Activated CD8-positive, alpha-beta memory T cell treated with anti-CD3 and anti-CD28 coated beads, Interleukin-2, amount 50 U/mL, for 1 hour (primary cell): ENCODE data around the gene UBTF.

Source experiments
- DNase-seq: peaks from one replicate; pipeline ENCODE4 v3.0.0-alpha.2; 2020; ENCODE audit errors: extremely low read depth

Gene UBTF

DNA sequence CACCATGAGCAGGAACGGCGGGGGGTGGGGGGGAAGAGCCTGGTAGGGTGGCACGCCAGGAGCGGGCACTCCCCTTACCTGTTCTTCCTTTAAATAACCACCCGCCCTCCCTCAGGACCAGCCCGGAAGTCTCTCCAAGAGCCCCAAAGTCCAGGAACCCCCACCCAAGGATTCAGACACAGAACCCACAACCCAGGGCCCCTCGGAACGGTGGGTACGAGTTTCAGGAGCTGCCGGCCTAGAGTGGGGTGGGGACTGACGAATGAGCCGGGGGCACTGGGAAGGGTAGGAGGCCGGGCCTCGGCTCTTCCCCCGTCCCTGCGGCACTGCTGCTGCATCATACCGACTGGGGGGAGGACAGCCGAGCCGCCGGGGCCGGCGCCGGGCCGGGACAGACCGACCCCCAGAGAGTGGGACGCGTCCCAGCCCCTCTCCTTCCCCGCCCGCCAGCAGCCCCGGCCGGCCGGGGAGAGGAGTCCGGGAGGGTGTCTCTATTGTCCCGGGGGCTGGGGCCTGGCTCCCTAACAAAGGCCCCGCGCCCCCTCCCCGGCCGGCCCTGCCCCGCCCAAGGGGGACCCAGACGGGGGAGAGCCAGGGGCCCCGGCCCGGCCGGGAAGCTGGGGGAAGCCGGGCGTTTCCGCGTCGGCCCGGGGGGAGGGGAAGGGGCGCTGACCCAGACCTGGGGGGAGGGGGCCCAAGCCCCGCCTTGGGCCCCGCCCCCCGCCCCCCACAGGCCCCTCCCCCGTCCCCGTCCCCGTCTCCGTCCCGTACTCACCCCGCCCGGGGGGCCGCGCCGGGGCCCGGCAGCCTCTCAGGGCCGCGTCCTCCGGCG is 20.5 kb downstream of the UBTF start:
- no peak for DNase-seq

DNA sequence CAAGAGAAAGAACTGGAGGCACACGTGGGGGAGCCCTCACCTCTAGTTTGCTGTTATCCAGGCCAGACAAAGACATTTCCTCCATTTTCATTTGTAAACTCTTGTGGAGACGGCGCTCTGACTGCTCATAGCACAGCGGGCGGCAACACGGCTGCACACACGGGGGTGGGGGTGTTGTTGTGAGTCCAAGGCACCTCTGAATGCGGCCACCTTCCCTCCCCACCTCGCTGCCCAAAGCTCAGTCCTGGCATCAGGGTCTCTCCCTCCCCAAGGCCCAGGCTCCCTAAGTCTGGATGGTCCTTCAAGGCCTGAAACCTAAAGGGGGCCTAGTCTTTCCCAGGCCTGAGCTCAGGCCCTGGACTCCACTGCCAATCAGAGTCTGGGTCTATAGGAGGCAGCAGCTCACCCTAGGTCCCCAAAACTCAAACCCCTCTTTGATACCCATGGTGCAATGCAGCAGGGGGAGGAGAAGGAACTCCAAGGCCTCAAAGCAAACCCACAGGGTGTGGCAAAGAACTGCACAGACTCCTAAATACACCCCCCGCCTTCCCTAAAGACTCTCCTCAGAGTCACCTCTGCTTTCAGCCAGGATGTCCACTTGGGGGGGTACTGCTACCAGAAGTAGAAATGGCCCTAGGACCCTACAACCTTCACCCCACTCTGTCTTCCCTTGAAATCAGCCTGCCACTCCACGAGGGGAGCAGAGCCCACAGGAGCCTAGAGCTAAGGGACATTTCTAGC is 21.3 kb downstream of the UBTF start:
- DNase-seq = no peak

DNA sequence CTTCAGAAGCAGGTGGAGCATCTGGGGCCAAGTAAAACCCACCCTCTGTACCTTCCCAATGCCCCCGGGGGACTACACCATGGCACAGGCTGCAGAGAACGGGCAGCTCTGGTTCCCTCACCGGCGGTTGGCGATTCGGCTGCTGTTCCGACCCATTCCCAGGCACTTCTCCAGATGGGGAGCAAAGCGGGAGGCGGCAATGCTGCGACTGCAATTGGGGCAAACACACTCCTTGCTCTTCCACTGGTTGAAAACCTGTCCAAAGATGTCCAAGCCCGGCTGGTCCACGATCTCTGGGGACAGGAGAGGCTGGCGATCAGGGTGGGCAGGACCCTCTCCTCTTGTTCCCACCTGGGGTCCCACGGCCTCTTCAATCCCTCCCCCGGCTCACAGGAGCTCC is 22.4 kb downstream of the UBTF start:
- no peak for DNase-seq

DNA sequence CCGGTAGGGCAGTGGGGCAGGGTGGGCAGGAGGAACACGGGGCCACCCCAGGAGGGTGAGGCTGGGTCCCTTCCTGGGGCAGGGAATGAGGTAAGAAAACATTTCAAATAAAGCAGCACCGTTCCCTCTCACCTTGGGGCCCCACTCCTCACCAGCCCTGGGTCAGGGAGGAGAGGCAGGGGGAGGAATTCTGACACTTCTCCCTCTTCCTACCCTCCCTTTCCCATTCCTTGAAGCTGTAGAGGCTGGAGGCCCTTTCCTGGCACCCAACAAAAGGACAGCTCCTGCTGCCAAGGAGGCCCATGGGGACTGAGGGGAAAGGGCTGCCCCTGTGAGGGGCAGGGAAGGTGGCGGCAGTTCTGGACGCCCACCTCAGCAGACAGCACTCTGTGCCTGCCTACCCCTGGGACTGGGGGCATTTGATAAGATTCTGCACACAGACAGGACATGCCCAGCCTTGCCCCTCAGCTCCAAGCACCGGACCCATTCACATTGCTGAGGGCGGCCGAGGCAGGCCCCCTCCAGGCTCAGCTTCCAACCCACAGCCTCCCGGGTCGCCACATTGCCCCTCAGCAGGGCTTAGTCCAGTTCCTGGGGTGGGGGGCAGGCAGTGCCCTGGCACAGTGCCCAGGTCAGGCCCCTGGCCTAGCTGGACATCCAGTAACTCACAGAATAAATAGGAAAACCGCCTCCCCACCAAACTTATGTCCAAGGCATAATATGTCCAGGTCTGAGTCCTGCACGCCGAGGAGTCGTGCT is 26.0 kb downstream of the UBTF start:
- no peak for DNase-seq

DNA sequence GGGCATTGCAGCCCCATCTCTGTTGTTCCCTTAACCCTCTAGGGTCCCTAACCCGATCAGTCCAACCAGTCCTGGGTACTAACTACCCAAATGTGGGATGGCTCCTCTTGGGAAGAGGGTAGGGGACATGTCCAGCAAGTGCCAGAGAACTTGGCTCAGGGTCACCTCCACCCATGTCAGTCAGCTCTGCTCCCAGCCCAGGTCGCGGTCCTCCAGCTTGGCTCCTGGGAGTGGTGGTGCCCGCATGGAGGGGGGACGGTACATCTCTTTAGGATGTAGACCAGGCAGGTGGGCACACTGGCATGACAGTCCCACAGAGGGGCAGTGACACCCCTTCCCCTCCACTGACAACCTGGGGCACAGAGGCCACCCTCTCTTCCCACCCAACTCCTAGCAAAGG is 26.7 kb downstream of the UBTF start:
- no peak for DNase-seq

DNA sequence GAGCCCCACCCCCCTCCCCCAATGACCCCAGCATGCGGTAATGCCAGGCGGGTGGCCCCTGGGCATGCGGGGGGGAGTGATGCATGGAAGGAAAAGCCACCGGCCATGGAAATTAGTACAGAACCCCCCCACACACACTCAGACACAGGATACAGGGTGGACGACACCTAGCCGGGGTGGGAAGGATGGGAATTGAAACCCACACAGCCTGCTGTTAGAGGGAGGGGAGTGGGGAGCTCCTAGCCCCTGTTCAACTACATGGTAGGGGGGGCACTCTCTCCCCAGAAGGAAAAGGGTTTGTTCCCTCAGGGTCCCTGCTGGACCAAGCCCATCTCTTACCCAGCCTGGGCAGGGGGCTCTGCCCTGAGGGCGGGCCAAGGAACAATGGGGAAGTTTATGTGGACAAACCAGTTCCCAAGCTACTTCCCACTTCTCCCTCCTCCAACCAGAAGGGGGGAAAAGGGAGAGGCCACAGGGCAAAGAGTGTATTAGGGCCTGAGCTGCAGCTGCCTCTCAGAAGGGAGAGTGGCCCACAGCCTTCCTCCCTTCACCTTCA is 27.5 kb downstream of the UBTF start:
- DNase-seq = no peak

DNA sequence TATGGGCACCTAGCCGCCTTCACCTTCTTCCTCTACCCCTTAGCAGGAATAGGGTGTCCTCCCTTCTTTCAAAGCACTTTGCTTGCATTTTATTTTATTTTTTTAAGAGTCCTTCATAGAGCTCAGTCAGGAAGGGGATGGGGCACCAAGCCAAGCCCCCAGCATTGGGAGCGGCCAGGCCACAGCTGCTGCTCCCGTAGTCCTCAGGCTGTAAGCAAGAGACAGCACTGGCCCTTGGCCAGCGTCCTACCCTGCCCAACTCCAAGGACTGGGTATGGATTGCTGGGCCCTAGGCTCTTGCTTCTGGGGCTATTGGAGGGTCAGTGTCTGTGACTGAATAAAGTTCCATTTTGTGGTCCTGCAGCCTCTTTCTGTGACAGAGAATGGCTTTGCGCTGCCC is 28.1 kb downstream of the UBTF start:
- no peak for DNase-seq

DNA sequence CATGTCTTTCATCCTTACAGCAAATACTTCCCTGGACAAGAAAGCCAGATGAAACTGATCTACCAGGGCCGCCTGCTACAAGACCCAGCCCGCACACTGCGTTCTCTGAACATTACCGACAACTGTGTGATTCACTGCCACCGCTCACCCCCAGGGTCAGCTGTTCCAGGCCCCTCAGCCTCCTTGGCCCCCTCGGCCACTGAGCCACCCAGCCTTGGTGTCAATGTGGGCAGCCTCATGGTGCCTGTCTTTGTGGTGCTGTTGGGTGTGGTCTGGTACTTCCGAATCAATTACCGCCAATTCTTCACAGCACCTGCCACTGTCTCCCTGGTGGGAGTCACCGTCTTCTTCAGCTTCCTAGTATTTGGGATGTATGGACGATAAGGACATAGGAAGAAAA is 29.0 kb downstream of the UBTF start:
- no peak for DNase-seq

DNA sequence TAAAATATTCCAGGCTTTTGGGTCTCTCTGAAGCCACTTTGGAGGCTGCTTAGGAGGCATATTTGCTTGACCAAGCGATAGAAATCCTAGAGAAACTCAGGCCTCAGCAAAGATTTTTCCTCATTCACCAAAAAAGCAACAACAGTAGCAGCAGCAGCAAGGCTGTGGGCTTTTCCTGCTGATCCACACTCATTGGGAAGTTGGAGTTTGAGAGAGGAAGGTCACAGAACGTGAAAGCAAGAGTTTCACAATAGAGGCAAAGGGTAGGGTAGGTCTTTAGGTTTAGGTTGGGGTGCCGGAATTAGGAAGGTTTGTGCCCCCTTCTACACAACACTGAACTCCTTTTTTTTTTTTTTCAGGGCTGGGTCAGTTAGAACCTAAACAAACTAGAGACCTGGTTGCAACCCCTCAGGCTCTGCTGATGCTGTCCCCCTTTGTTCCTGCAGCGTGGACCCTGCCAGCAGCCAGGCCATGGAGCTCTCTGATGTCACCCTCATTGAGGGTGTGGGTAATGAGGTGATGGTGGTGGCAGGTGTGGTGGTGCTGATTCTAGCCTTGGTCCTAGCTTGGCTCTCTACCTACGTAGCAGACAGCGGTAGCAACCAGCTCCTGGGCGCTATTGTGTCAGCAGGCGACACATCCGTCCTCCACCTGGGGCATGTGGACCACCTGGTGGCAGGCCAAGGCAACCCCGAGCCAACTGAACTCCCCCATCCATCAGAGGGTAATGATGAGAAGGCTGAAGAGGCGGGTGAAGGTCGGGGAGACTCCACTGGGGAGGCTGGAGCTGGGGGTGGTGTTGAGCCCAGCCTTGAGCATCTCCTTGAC is 30.7 kb downstream of the UBTF start:
- DNase-seq = no peak

DNA sequence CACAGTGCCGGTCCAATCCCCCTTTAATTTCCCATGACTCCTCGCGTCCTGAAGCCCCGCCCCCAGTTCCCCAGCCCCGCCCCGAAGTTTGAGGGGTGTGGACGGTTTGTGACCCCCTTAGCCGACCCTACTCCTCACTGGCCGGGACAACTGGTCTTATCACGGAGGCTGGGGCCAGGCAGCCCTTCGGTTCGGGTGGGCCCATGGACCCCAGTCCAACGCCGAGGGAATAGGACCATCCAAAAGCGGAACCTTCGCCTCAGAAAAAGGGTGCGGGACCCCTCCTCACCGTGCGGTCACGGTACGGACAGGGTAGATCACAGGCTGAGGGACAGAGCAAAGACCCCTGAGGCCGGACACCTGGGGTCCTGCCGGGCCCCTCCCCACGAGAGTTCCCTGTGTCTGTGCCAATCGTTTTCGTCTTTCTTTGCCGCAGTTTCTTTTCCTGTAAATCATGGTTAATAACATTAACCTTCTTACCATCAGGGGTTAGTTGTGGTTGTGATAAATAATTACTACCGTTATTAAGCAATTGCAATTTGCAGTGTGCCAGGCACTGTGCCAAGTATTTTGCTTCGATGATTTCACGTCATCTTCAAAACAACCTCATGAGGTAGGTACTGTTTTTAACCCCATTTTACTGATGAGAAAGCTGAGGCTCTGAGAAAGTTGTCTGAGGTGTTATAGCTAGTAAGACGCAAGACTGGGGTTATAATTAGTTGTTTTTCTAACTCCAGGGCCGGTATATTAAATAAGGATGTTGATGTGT is 32.2 kb downstream of the UBTF start:
- DNase-seq = no peak

DNA sequence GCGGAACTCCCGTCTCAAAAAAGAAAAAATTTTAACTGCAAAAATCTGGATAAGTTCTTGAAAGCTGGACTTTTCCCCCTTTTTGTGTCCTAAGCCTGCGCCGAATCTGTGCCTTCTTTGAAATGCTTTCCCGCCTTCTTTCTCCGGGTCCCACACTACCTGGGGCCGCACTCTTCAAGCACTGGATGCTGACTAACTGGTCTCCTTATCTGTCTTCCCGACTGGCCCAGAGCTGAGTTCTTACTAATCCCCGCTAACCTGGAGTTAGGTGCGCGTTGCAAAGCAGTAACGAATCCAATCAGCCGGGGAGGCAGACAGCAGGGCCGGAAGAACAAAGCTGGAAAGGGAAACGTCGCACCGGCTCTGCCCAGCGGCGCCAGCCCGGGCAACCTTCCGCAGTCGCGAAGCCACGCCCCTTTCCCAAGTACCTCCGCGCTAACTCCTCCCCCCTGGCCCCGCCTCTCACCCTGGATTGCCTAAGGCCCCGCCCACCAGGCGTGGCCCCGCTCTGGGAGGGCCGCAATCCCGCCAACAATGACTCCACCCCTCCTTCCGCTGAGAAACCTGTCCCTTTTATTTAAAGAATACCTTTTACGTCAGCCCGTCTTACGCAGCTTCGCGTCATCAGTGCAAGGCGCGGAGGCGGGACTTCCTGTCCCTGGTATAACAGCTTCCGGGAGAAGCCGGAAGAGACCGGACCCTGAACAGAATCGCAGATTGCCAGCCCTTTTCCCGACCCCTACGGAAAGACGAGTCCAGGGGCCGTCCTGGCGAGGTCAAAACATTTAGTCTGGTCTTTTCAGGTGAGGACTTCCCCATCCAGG is 33.0 kb downstream of the UBTF start, which contains the start of gene TMUB2:
TMUB2 (plus strand) TSS at position 666 of the 824 bp plus-strand sequence. CDS start 737 bp downstream, outside the sequence.
- DNase-seq = peak; percentile 99

DNA sequence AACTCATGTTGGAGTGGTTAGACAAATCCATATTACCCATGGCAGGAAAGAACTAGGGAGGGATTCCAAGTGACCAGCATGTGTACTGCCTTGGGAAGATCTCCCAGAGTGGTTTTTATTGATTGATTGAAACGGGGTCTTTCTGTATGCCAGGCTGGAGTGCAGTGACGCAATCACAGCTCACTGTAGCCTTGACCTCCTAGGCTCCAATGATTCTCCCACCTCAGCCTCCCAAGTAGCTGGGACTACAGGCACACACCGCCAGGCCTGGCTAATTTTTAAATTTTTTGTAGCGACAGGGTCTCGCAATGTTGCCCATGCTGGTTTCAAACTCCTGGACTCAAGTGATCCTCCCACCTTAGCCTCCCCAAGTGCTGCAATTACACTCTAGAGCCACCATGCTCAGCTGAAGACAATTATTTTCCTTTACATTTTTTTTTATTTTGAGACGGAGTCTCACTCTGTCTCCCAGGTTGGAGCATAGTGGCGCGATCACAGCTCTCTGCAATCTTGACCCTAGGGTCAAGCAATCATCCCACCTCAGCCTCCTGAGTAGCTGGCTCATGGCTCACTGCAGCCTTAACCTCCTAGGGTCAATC is 35.2 kb downstream of the UBTF start:
- DNase-seq = no peak

DNA sequence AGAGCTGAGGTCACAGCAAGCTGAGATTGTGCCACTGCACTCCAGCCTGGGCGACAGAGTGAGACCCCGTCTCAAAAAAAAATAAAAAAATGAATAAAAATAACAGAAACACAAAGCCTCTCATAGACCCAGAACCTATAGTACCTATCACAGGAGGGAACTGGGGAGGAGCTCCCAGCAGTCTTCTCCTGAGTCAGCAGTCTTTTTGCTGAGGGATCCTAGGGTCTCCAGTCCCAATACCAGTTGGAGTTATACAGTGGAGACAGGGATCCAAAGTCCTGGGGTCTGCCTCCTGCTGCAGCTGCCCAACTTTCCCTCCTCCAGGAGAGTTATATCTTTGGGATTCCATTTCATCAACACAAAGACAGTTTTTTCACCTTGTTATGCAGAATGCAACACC is 36.5 kb downstream of the UBTF start:
- DNase-seq = no peak

DNA sequence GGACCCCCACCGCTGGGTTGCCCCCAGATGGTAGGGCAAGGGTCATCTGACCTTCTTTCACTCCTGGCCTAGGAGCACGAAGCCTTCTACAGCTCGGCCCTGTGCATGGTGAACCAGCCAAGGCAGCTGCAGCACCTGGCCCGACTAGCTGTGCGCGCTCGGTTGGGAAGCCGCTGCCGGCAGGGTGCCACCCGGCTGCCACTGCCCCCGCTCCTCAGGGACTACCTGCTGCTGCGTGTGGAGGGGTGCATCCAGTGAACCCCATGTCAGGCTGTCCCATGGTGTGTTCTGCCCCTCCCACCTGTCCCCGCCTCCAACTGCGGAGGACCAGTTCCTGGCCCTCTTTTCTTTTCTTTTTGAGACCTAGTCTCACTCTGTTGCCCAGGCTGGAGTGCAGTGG is 41.3 kb downstream of the UBTF start:
- no peak for DNase-seq

DNA sequence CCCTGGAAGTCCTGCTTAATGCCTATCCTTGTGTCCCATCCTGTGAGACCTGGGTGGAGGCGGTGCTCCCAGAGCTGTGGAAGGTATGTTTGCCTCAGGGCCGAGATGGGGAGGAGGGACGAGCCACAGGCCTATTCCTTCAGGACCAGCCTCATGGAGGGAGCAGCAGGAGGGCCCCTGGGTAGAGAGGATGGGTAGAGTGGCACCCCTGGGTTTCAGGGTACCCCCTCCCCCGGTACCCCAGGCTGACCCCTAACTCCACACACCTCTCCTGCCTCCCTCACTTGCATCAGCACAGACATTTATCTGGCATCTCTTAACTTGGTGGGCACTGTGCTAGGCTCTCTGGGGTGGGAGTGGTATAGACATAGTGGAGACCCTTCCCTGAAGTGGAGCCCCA is 41.8 kb downstream of the UBTF start:
- DNase-seq = no peak

DNA sequence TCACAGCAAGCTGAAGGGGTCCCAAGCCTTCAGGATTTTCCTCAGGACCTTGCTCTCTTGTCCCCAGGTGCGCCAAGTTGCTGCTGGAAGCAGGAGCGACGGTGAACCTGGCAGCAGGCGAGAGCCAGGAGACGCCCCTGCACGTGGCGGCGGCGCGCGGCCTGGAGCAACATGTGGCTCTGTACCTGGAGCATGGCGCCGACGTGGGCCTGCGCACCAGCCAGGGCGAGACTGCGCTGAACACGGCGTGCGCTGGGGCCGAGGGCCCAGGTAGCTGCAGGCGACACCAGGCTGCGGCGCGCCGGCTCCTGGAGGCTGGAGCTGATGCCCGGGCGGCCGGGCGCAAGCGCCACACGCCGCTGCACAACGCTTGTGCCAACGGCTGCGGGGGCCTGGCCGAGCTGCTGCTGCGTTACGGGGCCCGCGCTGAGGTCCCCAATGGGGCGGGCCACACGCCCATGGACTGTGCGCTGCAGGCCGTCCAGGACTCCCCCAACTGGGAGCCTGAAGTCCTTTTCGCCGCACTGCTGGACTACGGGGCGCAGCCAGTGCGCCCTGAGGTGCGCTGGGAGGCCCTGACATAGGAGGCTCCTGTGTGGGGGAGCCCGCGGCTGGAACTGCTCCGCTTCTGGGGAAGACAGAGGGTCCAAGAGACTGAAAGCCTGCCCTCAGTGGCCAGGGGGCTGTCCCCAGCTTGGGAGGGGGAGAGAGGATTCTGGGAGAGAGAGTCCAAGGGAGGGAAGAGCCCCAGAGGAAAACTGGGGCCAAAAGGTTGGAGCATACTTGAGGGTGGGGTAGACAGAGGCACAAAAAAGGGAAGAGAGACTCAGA is 42.6 kb downstream of the UBTF start:
- DNase-seq = no peak

DNA sequence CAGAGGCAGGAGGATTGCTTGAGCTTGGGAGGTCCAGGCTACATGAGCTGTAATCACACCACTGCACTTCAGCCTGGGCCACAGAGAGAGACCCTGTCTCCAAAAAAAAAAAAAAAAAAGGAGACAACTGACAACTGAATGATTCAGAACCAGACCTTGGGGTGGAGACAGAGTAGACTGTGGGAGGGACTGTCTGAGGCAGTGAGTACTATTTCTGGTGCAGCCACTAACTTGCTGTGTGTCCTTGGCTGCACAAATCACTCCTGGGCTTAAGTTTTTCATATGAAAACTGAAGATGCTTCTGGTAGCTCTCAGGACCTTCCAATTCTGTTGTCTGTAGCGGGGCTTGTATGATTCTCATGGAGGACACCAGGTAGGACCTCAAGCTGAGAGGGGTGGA is 43.2 kb downstream of the UBTF start:
- no peak for DNase-seq

DNA sequence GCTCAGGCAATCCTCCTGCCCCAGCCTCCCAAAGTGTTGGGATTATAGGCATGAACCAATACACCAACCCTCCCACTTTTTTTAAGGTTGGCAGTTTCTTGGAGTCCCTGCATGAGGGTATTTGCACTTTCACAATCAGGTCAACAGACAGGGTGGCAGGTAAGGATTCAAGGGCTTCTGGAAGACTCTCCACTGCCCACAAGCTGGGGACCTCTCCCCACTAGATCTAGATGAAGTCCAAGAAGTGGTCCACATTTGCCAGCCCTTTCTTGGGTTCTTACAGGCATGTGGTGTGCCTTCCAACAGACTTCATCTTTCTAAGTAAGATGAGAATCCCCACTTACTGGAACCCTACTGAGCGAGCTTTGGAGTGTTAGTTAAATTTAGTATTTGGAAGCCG is 45.0 kb downstream of the UBTF start:
- no peak for DNase-seq
